ENCODE measurements around the gene HOXB8.

HOXB8 gene

DNA sequence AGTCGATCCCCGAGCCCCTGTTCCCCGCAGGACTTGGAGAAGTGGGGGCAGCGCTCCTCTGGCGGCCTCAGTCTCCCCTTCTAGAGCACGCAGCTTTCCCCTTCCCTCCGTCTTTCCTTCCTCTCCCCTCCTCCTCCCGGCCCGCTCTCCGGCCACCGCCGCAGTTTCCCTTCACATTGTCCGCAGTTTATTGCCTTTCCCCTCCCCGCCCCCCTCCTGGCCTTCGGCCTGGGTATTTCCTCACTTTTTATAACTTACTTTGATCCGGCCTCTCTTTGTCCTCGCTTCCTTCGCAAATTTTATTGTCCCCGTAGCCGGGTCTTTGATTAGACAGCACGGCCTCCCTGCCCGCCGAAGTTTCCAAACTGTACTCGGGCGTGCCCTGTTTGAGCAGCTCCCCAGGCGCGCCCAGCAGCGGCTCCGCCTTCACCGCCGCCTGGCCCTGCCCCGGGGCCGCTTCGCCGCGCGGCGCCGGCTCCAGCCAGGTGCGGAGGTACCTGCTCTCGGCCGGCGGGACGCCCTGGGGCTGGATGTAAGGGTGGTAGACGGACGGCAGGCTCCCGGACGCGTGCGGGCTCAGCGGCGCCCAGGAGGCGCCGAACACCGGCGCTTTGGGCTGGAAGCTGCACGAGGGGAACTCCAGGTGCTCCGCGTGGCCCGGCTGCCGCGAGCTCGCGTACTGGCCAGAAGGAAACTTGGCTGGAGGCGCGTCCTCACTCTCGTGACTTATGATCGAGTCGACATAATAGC is 10.6 kb upstream of the HOXB8 start:
- H3K4me2 ChIP-seq (ENCODE audit: low read depth, low read length) = peak overlapping the region; percentile 91
- H3K27me3 ChIP-seq (replicated peaks; ENCODE audit: insufficient read depth, low read length) = peaks cover 92% of the 10 kb centered on the region
- H4K20me1 ChIP-seq (ENCODE audit: insufficient read depth, low read length) = no peaks in the 10 kb centered on the region
- H3K9me2 ChIP-seq (replicated peaks; ENCODE audit: insufficient read depth, low read length) = no peaks in the 10 kb centered on the region
- DNase-seq = peak; percentile 72
- no peak for TF ChIP-seq EZH2phosphoT487 (IDR thresholded peaks at IDR 0.05; ENCODE audit: low read length)
- TF ChIP-seq CTCF (IDR thresholded peaks at IDR 0.05; ENCODE audit: low read length) = no peak
- no peak for TF ChIP-seq EZH2 (optimal IDR thresholded peaks at IDR 0.05; ENCODE audit: low read depth, low read length)
- H3K4me3 ChIP-seq (ENCODE audit: low read length) = peak overlapping the region; percentile 52
- no peak overlapping the region; the same call in 1 of the 2 replicates for H3K9ac ChIP-seq (ENCODE audit: low read length)
- H3K36me3 ChIP-seq (replicated peaks; ENCODE audit: insufficient read depth, low read length) = no peaks in the 10 kb centered on the region
- peak overlapping the region; percentile 25 for H2AFZ ChIP-seq (ENCODE audit: low read length)
- no peaks in the 10 kb centered on the region for H3K79me2 ChIP-seq (ENCODE audit: low read length)
- H3K9me3 ChIP-seq (replicated peaks; ENCODE audit: insufficient read depth, low read length) = no peaks in the 10 kb centered on the region
- no peaks in the 10 kb centered on the region for H3F3A ChIP-seq (ENCODE audit: insufficient read depth, low read length)
- no peaks in the 10 kb centered on the region for H3K4me1 ChIP-seq (ENCODE audit: low read length)
- H3K27ac ChIP-seq (ENCODE audit: low read length) = no peak overlapping the region

GRCh38 chr17:48624544-48625494 is 9.7 kb upstream of the HOXB8 start:
- H3K4me2 ChIP-seq (ENCODE audit: low read depth, low read length) = peak overlapping the region; percentile 91

DNA sequence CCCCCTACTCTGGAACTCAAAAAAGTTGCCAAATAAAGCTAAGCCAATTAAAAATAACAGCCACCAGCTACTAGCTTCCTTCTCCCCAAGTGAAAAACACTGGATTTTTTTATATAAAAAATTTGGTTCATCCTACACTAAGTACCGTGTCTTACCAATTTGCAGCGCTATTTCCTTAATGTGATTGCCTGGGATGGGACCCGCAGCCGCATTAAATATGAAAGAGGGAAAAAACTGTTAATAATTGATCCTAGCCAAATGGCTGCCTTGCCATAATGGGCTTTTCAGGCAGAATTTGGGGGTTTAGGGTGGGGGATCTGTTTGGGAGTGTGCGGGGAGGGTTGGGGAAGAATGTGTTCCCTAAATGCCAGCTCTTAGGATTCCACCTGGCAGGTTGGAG is 9.0 kb upstream of the HOXB8 start:
- Histone ChIP-seq H3K4me3 (ENCODE audit: low read length) (no peak overlapping the region), H3K9ac (ENCODE audit: low read length) (no peak overlapping the region), H3K27ac (ENCODE audit: low read length) (no peak overlapping the region), H3K4me2 (ENCODE audit: low read depth, low read length) (no peak overlapping the region), H3K27me3 (replicated peaks; ENCODE audit: insufficient read depth, low read length) (peaks cover 92% of the 10 kb centered on the region), H2AFZ (ENCODE audit: low read length) (no peak overlapping the region), H3K36me3 (replicated peaks; ENCODE audit: insufficient read depth, low read length) (no peaks in the 10 kb centered on the region), H3K9me2 (replicated peaks; ENCODE audit: insufficient read depth, low read length) (no peaks in the 10 kb centered on the region), H3K4me1 (ENCODE audit: low read length) (no peaks in the 10 kb centered on the region), H3K9me3 (replicated peaks; ENCODE audit: insufficient read depth, low read length) (no peaks in the 10 kb centered on the region), H4K20me1 (ENCODE audit: insufficient read depth, low read length) (no peaks in the 10 kb centered on the region), H3K79me2 (ENCODE audit: low read length) (no peaks in the 10 kb centered on the region), H3F3A (ENCODE audit: insufficient read depth, low read length) (no peaks in the 10 kb centered on the region)
- no peak for DNase-seq
- TF ChIP-seq EZH2phosphoT487 (IDR thresholded peaks at IDR 0.05; ENCODE audit: low read length) = no peak
- TF ChIP-seq CTCF (IDR thresholded peaks at IDR 0.05; ENCODE audit: low read length) = no peak
- TF ChIP-seq EZH2 (optimal IDR thresholded peaks at IDR 0.05; ENCODE audit: low read depth, low read length) = no peak

More at GRCh38 chr17:48624544-48625494, 9.7 kb upstream of the HOXB8 start:
- no peak for DNase-seq
- H3F3A ChIP-seq (ENCODE audit: insufficient read depth, low read length) = no peaks in the 10 kb centered on the region
- H3K36me3 ChIP-seq (replicated peaks; ENCODE audit: insufficient read depth, low read length) = no peaks in the 10 kb centered on the region
- H4K20me1 ChIP-seq (ENCODE audit: insufficient read depth, low read length) = no peaks in the 10 kb centered on the region
- TF ChIP-seq EZH2phosphoT487 (IDR thresholded peaks at IDR 0.05; ENCODE audit: low read length) (no peak), EZH2 (optimal IDR thresholded peaks at IDR 0.05; ENCODE audit: low read depth, low read length) (no peak), CTCF (IDR thresholded peaks at IDR 0.05; ENCODE audit: low read length) (no peak)
- H3K4me1 ChIP-seq (ENCODE audit: low read length) = no peaks in the 10 kb centered on the region
- H3K9me3 ChIP-seq (replicated peaks; ENCODE audit: insufficient read depth, low read length) = no peaks in the 10 kb centered on the region
- no peaks in the 10 kb centered on the region for H3K9me2 ChIP-seq (replicated peaks; ENCODE audit: insufficient read depth, low read length)
- no peaks in the 10 kb centered on the region for H3K79me2 ChIP-seq (ENCODE audit: low read length)
- H2AFZ ChIP-seq (ENCODE audit: low read length) = 0 out of 2 replicates have a peak overlapping the region, but pooled peaks have one; percentile 25
- H3K27me3 ChIP-seq (replicated peaks; ENCODE audit: insufficient read depth, low read length) = peaks cover 92% of the 10 kb centered on the region
- H3K4me3 ChIP-seq (ENCODE audit: low read length) = peak overlapping the region; percentile 52
- no peak overlapping the region for H3K27ac ChIP-seq (ENCODE audit: low read length)
- no peak overlapping the region for H3K9ac ChIP-seq (ENCODE audit: low read length)
